ENCODE measurements around the gene PPARG. TPM values are rescaled to one million over a fixed set of nuclear protein-coding genes. Genes with fewer than 3 reads are reported as not detected.
"Not testable (repeated sequence)": the region's sequence is repeated elsewhere in the genome, so short reads cannot be mapped to it uniquely, and the experiment has no call there.

PPARG gene
- total RNA-seq, 4 donors from 2014 or later, result 16.9 to 146 (median 117) TPM

DNA sequence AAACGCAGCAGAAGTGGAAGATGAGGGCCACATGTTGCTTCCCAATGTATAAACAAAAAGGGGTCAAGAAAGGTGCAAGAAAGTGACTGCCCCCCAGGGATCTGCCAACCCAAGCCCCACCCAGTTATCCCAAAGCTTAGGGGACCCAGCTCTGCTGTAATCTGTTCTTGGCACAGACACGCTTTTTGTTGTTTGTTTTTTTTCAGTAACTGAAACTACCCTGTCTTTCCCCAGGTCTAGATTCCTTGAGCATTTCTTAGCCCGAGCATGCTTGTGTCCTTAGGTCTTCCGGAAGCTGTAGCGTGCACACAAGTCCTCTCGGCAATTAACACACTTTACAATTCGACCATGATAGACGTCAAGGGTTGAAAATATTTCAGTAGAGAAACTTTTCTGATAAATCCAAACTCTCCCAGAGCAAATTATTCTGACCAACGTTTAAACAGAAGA is 8.5 kb upstream of the PPARG start:
- no peak for TF ChIP-seq POLR2A (IDR thresholded peaks at IDR 0.05)
- no peak for TF ChIP-seq POLR2AphosphoS5 (IDR thresholded peaks at IDR 0.05)
- TF ChIP-seq CTCF (IDR thresholded peaks at IDR 0.05), result no peak
- no peak for TF ChIP-seq EP300 (IDR thresholded peaks at IDR 0.05; ENCODE audit: low read depth)
- Histone ChIP-seq H3K9me3 (no peaks in the 10 kb centered on the region), H3K4me1 (peaks cover 0 to 12% (median 2%) of the 10 kb centered on the region in 4 donors), H3K27me3 (peaks cover 4% of the 10 kb centered on the region), H3K36me3 (no peaks in the 10 kb centered on the region), H3K4me3 (no peak overlapping the region), H3K27ac (peak overlapping the region in 1 of 4 donors; percentile 23)
- WGBS, 2 donors (ENCODE audit: low coverage in 1 of 2), result 52 to 62% methylated on average over 8 to 9 of the region's 9 CpGs
- intact Hi-C loops (cut with DNase I; ENCODE audit: low total_unique reads), result no loop called here
- in situ Hi-C loops (cut with MboI; ENCODE audit: low pct_ligation_motif_present in 1 of 4, low pct_unique_long_range_greater_than_20kb in 1 of 4, low sequenced_read_pairs in 3 of 4), result no loop called here
- DNase-seq, result no peak

- H3K27me3 ChIP-seq, result peaks cover 26% of the 10 kb centered on the region
- H3K4me1 ChIP-seq, result peaks cover 0 to 16% (median 12%) of the 10 kb centered on the region in 4 donors
- no peak overlapping the region for H3K4me3 ChIP-seq
- WGBS, 2 donors (ENCODE audit: low coverage in 1 of 2), result 72 to 86% methylated on average over 2 of the region's 2 CpGs
- H3K9me3 ChIP-seq, result no peaks in the 10 kb centered on the region
- intact Hi-C loops (cut with DNase I; ENCODE audit: low total_unique reads), result no loop called here
- H3K27ac ChIP-seq, result peak overlapping the region in 1 of 4 donors; percentile 37
- no peak for TF ChIP-seq POLR2AphosphoS5 (IDR thresholded peaks at IDR 0.05)
- TF ChIP-seq EP300 (IDR thresholded peaks at IDR 0.05; ENCODE audit: low read depth), result no peak
- no peak for TF ChIP-seq CTCF (IDR thresholded peaks at IDR 0.05)
- no peak for TF ChIP-seq POLR2A (IDR thresholded peaks at IDR 0.05)
- in situ Hi-C loops (cut with MboI; ENCODE audit: low pct_ligation_motif_present in 1 of 4, low pct_unique_long_range_greater_than_20kb in 1 of 4, low sequenced_read_pairs in 3 of 4), result no loop called here
- H3K36me3 ChIP-seq, result no peaks in the 10 kb centered on the region
- no peak for DNase-seq
Measured at GRCh38 chr3:12284591-12284990, 4.3 kb upstream of the PPARG start.

GRCh38 chr3:12285003-12285555 is 3.8 kb upstream of the PPARG start:
- H3K4me3 ChIP-seq, result no peak overlapping the region
- peaks cover 26% of the 10 kb centered on the region for H3K27me3 ChIP-seq
- intact Hi-C loops (cut with DNase I; ENCODE audit: low total_unique reads), result no loop called here
- peaks cover 0 to 16% (median 12%) of the 10 kb centered on the region in 4 donors for H3K4me1 ChIP-seq
- 89 to 100% methylated on average over 3 to 5 of the region's 5 CpGs for WGBS, 2 donors (ENCODE audit: low coverage in 1 of 2)
- in situ Hi-C loops (cut with MboI; ENCODE audit: low pct_ligation_motif_present in 1 of 4, low pct_unique_long_range_greater_than_20kb in 1 of 4, low sequenced_read_pairs in 3 of 4), result no loop called here
- H3K9me3 ChIP-seq, result no peaks in the 10 kb centered on the region
- H3K27ac ChIP-seq, result no peak overlapping the region
- TF ChIP-seq EP300 (IDR thresholded peaks at IDR 0.05; ENCODE audit: low read depth) (no peak), POLR2AphosphoS5 (IDR thresholded peaks at IDR 0.05) (no peak), POLR2A (IDR thresholded peaks at IDR 0.05) (no peak), CTCF (IDR thresholded peaks at IDR 0.05) (no peak)
- no peak for DNase-seq
- no peaks in the 10 kb centered on the region for H3K36me3 ChIP-seq

GRCh38 chr3:12285779-12286178 is 3.1 kb upstream of the PPARG start:
- intact Hi-C loops (cut with DNase I; ENCODE audit: low total_unique reads); H3K4me3 ChIP-seq; in situ Hi-C loops (cut with MboI; ENCODE audit: low pct_ligation_motif_present in 1 of 4, low pct_unique_long_range_greater_than_20kb in 1 of 4, low sequenced_read_pairs in 3 of 4); H3K9me3 ChIP-seq; H3K27ac ChIP-seq; DNase-seq; H3K36me3 ChIP-seq: not testable (repeated sequence)
- Histone ChIP-seq H3K27me3 (peaks cover 26% of the 10 kb centered on the region), H3K4me1 (peaks cover 0 to 16% (median 12%) of the 10 kb centered on the region in 4 donors)
- WGBS, 2 donors (ENCODE audit: low coverage in 1 of 2), result 95 to 100% methylated on average over 4 to 7 of the region's 7 CpGs

GRCh38 chr3:12286504-12286903 is 2.4 kb upstream of the PPARG start:
- no peak for TF ChIP-seq CTCF (IDR thresholded peaks at IDR 0.05)
- in situ Hi-C loops (cut with MboI; ENCODE audit: low pct_ligation_motif_present in 1 of 4, low pct_unique_long_range_greater_than_20kb in 1 of 4, low sequenced_read_pairs in 3 of 4), result no loop called here
- H3K36me3 ChIP-seq, result no peaks in the 10 kb centered on the region
- intact Hi-C loops (cut with DNase I; ENCODE audit: low total_unique reads), result no loop called here
- no peaks in the 10 kb centered on the region for H3K9me3 ChIP-seq
- H3K4me1 ChIP-seq, result peaks cover 0 to 16% (median 12%) of the 10 kb centered on the region in 4 donors
- peak overlapping the region in 3 of 4 donors; percentile 77 to 81 (median 78) for H3K27ac ChIP-seq
- no peak overlapping the region for H3K4me3 ChIP-seq
- no peak for DNase-seq
- WGBS, 2 donors (ENCODE audit: low coverage in 1 of 2), result 77 to 78% methylated on average over 7 to 12 of the region's 12 CpGs
- peaks cover 26% of the 10 kb centered on the region for H3K27me3 ChIP-seq
